GM12865 (cell line): ENCODE results near the gene VMO1.
"Not testable (repeated sequence)": the region's sequence is repeated elsewhere in the genome, so short reads cannot be mapped to it uniquely, and the experiment has no call there.

Experiments
- DNase-seq: peaks from one replicate; pipeline ENCODE4 v3.0.0; 2010; ENCODE audit warnings: low read depth
- H3K4me3 ChIP-seq: 2 replicates; pipeline ENCODE4 v1.5.1; 2011; ENCODE audit warnings: mild to moderate bottlenecking, low read depth, low read length, control low read depth
- CTCF ChIP-seq: IDR thresholded peaks from 2 replicates; pipeline ENCODE4 v1.5.1; 2011; ENCODE audit warnings: low read length, control low read depth, low read depth, inconsistent platforms; ENCODE audit not compliant: insufficient read depth; ENCODE audit errors: missing control alignments

The VMO1 gene

GRCh38 chr17:4786106-4786511, at the start of gene VMO1:
VMO1 (minus strand) TSS chr17:4786364; CDS start chr17:4786352, 12 bp downstream.
- DNase-seq, result no peak
- TF ChIP-seq CTCF, result no peak
- H3K4me3 ChIP-seq, result no peak within 1 kb of the TSS

GRCh38 chr17:4834681-4835020, 48.5 kb upstream of the VMO1 start:
- no peak for TF ChIP-seq CTCF
- H3K4me3 ChIP-seq, result peak overlapping the region; percentile 84
- no peak for DNase-seq

GRCh38 chr17:4833941-4834680, 47.9 kb upstream of the VMO1 start:
- peak overlapping the region; percentile 84 for H3K4me3 ChIP-seq
- TF ChIP-seq CTCF, result no peak
- peak; percentile 27 for DNase-seq

GRCh38 chr17:4833178-4833940, 47.2 kb upstream of the VMO1 start, which contains the start of gene MINK1:
MINK1 (plus strand) TSS chr17:4833340; CDS start chr17:4833584, 244 bp downstream.
- TF ChIP-seq CTCF, result no peak
- DNase-seq, result peak; percentile 97
- peak within 1 kb of the TSS; percentile 84 for H3K4me3 ChIP-seq

GRCh38 chr17:4832829-4833177, 46.6 kb upstream of the VMO1 start:
- DNase-seq, result not testable (repeated sequence)
- peak overlapping the region; percentile 84 for H3K4me3 ChIP-seq

- no peak overlapping the region for H3K4me3 ChIP-seq
- DNase-seq, result no peak
- no peak for TF ChIP-seq CTCF
Measured at GRCh38 chr17:4827399-4827798, 41.2 kb upstream of the VMO1 start.

GRCh38 chr17:4823373-4824089, 37.4 kb upstream of the VMO1 start:
- DNase-seq, result no peak
- no peak for TF ChIP-seq CTCF
- no peak overlapping the region for H3K4me3 ChIP-seq
